Muscle of leg (tissue), 11 donors: ENCODE results near the gene CGB1. TPM values are rescaled to one million over a fixed set of nuclear protein-coding genes. Genes with fewer than 3 reads are reported as not detected.
A peak's percentile ranks its signal among the peaks of the same experiment; 100 is the strongest.

Source experiments
- DNase-seq: peaks from one replicate; pipeline ENCODE4 v3.0.0; 2013
- H3K27ac ChIP-seq: one replicate; pipeline ENCODE4 v1.5.1; 2013; ENCODE audit warnings: mild to moderate bottlenecking, low read length, control low read depth
- H3K27me3 ChIP-seq: one replicate; pipeline ENCODE4 v1.6.1; 2013; ENCODE audit warnings: low read length; ENCODE audit not compliant: control insufficient read depth, insufficient read depth
- H3K36me3 ChIP-seq: one replicate; pipeline ENCODE4 v1.6.1; 2013; ENCODE audit warnings: low read length; ENCODE audit not compliant: control insufficient read depth, insufficient read depth
- H3K4me1 ChIP-seq: one replicate; pipeline ENCODE4 v1.6.1; 2013; ENCODE audit warnings: low read length; ENCODE audit not compliant: control insufficient read depth, insufficient read depth
- H3K4me3 ChIP-seq: one replicate; pipeline ENCODE4 v1.5.1; 2013; ENCODE audit warnings: low read length, control low read depth
- H3K9me3 ChIP-seq: replicated peaks from 2 replicates; pipeline ENCODE4 v1.6.1; 2013; ENCODE audit warnings: low read depth, low read length; ENCODE audit not compliant: control insufficient read depth
- WGBS: methylation state at CpG from one replicate; pipeline ENCODE4 v1.1.5; 2013; ENCODE audit warnings: missing lambda C conversion rate; ENCODE audit not compliant: insufficient coverage; 5-methylcytosine and 5-hydroxymethylcytosine counted together
- polyA plus RNA-seq, 8 donors: library from polyadenylated mRNA; unstranded; fragments of 120-200 nt; gene quantifications; one replicate each; pipeline versions ENCODE4 v1.2.1 to v1.2.3, GENCODE V29; 2013; ENCODE audit warnings: inconsistent platforms in 1 of 8, low replicate concordance in 1 of 8; ENCODE audit not compliant: insufficient read length in 8 of 8, insufficient read depth in 1 of 8
- total RNA-seq: library from RNA; stranded (reverse); fragments of 120-200 nt; gene quantifications from one replicate; pipeline ENCODE4 v1.2.4, GENCODE V29; 2013

Gene CGB1
- total and polyA plus RNA-seq, 9 donors: not detected

DNA sequence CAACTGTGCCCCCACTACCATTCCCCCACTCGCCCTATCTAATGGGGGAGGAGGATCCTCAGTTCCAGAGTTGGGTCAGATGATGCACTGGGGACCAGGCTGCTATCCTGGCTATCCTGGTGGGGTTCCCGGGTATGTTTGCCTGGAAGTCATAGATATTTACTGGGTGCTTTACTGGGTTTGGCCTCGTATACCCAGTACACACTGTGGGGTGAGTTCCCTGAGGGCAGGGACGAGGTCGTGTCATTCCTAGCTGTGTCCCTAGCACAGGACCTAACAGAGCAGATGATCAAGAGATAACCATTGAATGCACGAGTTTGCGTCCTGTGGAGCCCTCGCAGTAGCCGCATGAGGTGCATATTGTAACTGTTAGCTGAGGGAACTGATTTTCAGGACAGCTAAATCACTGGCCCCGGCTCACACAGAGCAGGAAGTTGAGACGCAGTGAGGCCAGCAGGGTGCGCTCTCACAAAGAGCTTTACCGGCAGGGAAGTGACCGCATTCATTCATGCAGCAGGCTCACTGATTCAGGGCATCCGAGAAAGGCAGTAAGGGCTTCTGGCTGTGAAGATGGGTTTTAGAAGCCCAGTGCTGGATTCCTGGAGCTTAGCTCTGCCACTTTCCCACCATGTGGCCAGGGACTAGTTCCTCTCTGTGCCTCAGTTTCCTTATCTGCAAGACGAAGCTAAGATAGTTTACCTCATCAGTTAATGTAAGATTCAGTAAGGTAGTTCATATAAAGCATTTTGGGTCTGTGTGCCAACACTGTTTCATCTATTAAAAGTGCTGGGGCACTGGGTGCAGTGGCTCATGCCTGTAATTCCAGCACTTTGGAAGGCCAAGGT lies 37.0 kb downstream of the CGB1 start:
- peaks cover 3% of the 10 kb centered on the region for H3K4me1 ChIP-seq
- H3K27me3 ChIP-seq: no peaks in the 10 kb centered on the region
- peaks cover 41% of the 10 kb centered on the region for H3K36me3 ChIP-seq
- DNase-seq: no peak
- H3K27ac ChIP-seq: no peak overlapping the region
- H3K9me3 ChIP-seq: no peaks in the 10 kb centered on the region
- WGBS: 53% methylated on average over 10 of the region's 16 CpGs
- H3K4me3 ChIP-seq: no peak overlapping the region

DNA sequence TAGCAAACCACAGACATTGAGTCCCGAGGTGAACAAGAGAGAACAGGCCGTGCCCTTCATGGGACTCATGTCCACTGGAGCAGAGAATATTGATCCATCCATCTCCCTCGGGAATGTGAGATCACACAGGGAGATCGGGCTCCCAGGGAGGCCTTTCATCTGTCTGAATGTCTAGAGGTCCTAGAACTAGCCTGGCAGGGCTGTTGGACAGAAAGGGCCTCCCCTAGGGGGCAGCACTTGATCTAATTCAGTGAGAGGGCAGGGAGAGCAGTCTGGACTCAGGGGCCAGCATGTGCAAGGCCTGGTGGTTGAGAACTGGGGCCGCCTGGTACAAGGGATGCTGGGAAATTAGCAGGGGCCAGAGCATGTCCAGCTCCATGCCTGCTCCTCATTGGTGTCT lies 38.7 kb downstream of the CGB1 start:
- WGBS: 82% methylated on average over 5 of the region's 5 CpGs
- DNase-seq: no peak
- H3K27me3 ChIP-seq: no peaks in the 10 kb centered on the region
- H3K36me3 ChIP-seq: peaks cover 26% of the 10 kb centered on the region
- no peak overlapping the region for H3K27ac ChIP-seq
- no peak overlapping the region for H3K4me3 ChIP-seq
- no peaks in the 10 kb centered on the region for H3K9me3 ChIP-seq
- H3K4me1 ChIP-seq: peaks cover 10% of the 10 kb centered on the region

GRCh38 chr19:48994035-48994386 lies 42.7 kb downstream of the CGB1 start:
- no peak for DNase-seq
- Histone ChIP-seq H3K27ac (peak overlapping the region; percentile 100), H3K4me3 (peak overlapping the region; percentile 98), H3K4me1 (peaks cover 48% of the 10 kb centered on the region), H3K36me3 (peaks cover 19% of the 10 kb centered on the region), H3K9me3 (no peaks in the 10 kb centered on the region), H3K27me3 (no peaks in the 10 kb centered on the region)
- 2% methylated on average over 6 of the region's 13 CpGs for WGBS

DNA sequence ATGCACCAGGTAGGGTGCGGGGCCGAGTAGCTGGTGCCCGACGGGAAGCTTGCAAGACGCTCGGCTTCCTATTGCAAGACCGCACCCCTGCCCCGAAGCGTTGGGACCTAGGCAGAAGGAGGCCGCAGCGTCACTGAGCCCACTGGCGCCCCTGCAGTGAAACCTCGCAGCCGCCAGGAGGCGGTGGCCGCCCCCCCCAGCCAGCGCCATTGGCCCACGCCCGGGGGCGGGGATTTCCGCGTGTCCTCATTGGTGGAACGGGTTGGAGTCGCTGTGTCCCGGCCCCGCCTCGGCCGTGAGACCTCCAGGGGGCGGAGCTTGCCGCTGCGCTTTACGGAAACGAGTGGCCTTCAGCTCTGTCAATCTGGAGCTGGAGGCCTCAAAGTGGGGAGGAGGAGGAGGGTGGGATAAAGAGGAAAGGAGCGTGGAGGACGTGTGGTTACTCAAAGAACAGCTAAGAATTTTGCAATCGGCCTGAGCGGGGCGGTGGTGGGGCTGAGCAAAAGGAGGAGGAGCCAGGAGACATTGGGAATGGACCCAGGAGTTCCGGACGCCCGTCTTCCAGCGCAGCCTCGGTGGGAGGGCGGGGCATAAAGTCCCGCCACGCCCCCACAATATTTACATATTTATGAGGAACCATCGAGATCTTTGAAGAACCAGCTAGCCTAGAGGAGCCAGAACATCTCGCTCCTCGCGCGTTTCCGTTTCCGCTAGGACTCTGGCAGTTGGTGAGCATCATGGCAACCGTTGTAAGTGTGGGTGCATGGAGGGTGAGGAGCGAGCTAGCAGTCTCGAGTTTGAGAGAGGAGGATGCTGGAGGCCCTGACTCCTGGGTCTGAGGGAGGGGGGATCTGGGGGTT lies 43.3 kb downstream of the CGB1 start, which contains the start of the genes GYS1 and RUVBL2:
Gene GYS1 (minus strand): TSS at position 135 of the 860 bp plus-strand sequence. CDS start 197 bp downstream, outside the sequence.
Gene RUVBL2 (plus strand): TSS at position 713 of the 860 bp plus-strand sequence. CDS start 25 bp downstream, at position 738.
- Histone ChIP-seq H3K4me1 (peaks cover 52% of the 10 kb centered on the region), H3K4me3 (peak within 1 kb of the TSS; percentile 98), H3K27ac (peak within 1 kb of the TSS; percentile 100), H3K36me3 (peaks cover 25% of the 10 kb centered on the region), H3K9me3 (no peaks in the 10 kb centered on the region), H3K27me3 (no peaks in the 10 kb centered on the region)
- DNase-seq: peak; percentile 100
- WGBS: under 1% methylated on average over 43 of the region's 56 CpGs

DNA sequence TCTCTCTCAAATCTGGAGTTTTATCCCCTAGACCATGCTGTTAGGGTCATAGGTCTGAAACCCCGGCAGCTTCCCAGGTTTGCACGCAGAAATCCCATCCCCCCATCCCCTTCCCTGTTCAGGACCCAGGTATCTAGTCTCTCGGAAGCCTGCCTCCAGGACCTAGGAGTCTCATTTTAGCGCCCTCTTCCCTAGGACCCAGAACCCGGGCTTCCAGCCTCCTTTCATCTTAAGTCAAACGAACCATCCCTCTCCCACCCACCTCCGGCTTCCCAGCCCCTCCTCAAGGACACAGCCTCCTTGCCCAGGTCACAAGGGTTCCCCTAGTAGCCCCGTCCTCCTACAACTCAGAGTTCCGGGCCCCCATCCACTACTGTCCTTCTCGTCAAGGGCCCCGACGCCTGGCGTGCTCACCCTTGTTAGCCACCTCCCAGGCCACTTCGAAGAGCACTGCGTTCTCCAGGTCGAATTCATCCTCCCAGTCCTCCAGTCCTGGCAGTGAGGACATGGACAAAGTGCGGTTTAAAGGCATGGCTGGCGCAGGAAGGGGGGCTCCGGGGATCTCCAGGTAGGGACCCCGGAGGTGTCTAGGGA lies 44.0 kb downstream of the CGB1 start:
- H3K9me3 ChIP-seq: no peaks in the 10 kb centered on the region
- DNase-seq: no peak
- peak overlapping the region; percentile 98 for H3K4me3 ChIP-seq
- H3K36me3 ChIP-seq: peaks cover 30% of the 10 kb centered on the region
- peak overlapping the region; percentile 98 for H3K27ac ChIP-seq
- no peaks in the 10 kb centered on the region for H3K27me3 ChIP-seq
- peaks cover 52% of the 10 kb centered on the region for H3K4me1 ChIP-seq
- 0% methylated on average over 15 of the region's 20 CpGs for WGBS

DNA sequence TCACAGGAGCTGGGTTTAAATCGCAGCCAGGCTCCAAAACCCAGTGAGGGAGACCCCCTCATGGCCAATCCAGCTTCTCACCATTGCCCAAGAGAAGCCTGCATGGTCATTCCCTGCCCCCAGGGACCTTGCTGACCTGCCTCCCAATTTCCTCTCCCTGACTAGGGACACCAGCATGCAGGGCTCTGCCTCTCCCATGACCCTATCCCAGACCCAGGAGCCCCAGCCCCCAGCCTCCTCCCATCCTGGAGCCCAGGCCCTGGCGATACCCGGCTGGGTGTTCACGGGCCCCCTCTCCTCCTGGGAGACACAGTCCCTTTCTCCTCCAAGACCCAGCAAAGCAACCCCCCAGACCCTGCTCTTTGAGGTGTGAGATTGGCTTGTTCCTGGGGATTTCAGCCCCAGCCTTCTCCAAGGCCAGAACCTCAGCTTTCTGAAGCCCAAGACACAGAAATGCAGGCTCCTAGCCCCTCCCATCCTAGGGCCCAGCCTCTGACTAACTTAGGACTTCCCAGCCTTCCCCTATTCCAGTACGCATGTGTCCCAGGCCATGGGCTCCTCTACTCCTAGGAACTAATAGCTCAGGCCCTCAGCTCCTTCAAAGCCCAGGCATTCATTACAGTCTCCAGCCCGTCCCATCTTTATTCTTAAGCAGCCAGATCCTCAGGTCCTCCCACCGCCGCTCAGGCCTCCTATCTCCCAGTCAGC lies 44.7 kb downstream of the CGB1 start:
- Histone ChIP-seq H3K27me3 (no peaks in the 10 kb centered on the region), H3K9me3 (no peaks in the 10 kb centered on the region), H3K4me1 (peaks cover 52% of the 10 kb centered on the region), H3K36me3 (peaks cover 34% of the 10 kb centered on the region), H3K27ac (peak overlapping the region; percentile 98), H3K4me3 (peak overlapping the region; percentile 98)
- 9% methylated on average over 5 of the region's 8 CpGs for WGBS
- peak; percentile 92 for DNase-seq

DNA sequence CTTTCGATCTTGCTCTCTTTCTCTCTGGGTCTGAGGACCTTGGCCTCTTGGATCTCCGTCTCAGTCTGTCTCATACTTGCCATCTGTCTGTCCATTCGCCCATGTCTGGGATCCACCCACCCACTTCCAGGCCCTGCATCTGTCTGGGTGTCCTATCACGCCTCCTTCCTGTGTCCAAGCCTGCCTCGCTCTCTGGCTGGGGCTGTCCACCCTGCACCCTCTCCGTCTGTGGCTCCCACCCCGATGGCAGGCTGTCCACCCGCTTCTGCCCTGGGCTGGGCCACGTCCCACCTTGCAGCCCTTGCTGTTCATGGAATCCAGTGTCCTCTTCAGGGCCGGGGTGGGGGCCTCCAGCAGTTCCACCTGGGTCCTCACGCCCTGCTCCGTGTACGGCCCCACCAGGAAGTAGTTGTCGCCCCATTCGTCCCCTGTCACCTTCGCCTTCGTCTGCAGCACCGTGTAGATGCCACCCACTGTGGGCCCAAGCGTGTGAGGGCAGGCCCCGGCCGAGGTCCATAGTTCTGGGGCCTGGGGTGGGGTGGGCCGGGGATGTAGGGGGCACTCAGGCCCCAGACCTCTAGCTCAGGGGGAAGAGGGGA lies 45.6 kb downstream of the CGB1 start:
- Histone ChIP-seq H3K27me3 (no peaks in the 10 kb centered on the region), H3K9me3 (no peaks in the 10 kb centered on the region), H3K4me3 (peak overlapping the region; percentile 98), H3K4me1 (peaks cover 52% of the 10 kb centered on the region), H3K36me3 (peaks cover 43% of the 10 kb centered on the region), H3K27ac (peak overlapping the region; percentile 98)
- DNase-seq: no peak
- 88% methylated on average over 15 of the region's 22 CpGs for WGBS

DNA sequence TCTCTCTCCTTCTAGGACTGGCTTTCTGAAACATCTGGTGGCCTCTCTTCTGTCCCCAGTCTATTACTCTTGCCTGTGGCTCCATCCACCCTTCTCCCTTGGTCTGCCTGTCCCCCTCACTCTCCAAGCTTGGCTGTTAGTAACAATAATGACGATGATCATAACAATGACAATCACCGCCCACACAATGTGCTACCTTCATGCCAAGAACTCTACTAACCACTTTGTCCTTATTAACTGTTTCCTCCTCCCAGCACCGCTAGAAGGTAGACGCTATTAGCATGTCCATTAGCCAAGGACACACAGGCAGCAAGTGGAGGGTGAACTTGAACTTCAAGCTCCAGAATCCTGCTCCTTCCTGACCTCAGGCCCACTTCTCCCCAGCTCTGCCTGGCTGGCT lies 46.3 kb downstream of the CGB1 start:
- H3K36me3 ChIP-seq: peaks cover 50% of the 10 kb centered on the region
- peaks cover 52% of the 10 kb centered on the region for H3K4me1 ChIP-seq
- DNase-seq: no peak
- H3K4me3 ChIP-seq: peak overlapping the region; percentile 8
- H3K9me3 ChIP-seq: no peaks in the 10 kb centered on the region
- H3K27me3 ChIP-seq: no peaks in the 10 kb centered on the region
- peak overlapping the region; percentile 98 for H3K27ac ChIP-seq
- 71% methylated on average over 4 of the region's 4 CpGs for WGBS

GRCh38 chr19:48989701-48990291 lies 46.9 kb downstream of the CGB1 start:
- H3K4me1 ChIP-seq: peaks cover 50% of the 10 kb centered on the region
- peak; percentile 82 for DNase-seq

More at GRCh38 chr19:48989701-48990291, 46.9 kb downstream of the CGB1 start:
- peak overlapping the region; percentile 8 for H3K4me3 ChIP-seq
- H3K9me3 ChIP-seq: no peaks in the 10 kb centered on the region
- H3K36me3 ChIP-seq: peaks cover 56% of the 10 kb centered on the region
- WGBS: 77% methylated on average over 11 of the region's 17 CpGs
- no peaks in the 10 kb centered on the region for H3K27me3 ChIP-seq
- peak overlapping the region; percentile 98 for H3K27ac ChIP-seq
